ENCODE measurements around the gene KCNK18.
"Not testable (repeated sequence)": the region's sequence is repeated elsewhere in the genome, so short reads cannot be mapped to it uniquely, and the experiment has no call there.

KCNK18 gene

DNA sequence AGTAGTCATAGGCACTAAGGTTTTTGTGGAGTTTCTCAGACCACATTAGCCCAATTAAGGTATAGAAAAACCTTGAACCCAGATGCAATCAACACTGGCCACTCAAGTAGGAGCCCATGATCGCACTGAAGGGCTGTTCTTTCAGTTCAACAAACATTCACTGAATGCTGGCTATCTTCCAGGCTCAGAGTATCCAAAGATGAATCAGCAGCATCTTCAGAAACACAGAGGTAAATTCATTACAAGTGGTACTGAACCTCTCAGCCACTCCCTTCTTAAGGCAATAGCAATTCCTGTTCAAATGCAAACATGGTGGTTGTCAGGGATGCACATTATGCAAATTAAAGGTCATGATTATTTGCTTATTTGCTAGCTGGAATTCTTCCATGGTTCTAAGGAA is 17.1 kb downstream of the KCNK18 start:
- no peak for DNase-seq
- in situ Hi-C loops (cut with MboI; ENCODE audit: low pct_unique_long_range_greater_than_20kb, low sequenced_read_pairs): no loop called here

DNA sequence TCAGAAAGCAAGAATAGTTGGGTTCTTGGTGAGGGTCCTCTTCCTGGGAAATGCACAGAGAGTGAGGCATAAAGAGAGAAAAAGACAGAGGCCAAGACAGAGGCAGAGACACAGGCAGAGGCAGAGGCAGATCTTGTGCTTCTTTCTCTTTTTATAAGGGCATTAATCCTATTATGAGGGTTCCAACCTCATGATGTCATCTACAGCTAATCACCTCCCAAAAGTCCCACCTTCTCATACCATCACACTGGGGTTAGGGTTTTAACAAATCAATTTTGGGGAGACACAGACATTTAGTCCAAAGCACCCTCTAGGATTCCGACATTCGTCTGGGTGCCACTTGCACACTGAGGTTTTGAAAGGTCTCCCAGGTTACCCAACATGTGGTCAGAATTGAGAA is 17.8 kb downstream of the KCNK18 start:
- in situ Hi-C loops (cut with MboI; ENCODE audit: low pct_unique_long_range_greater_than_20kb, low sequenced_read_pairs): no loop called here
- no peak for DNase-seq

DNA sequence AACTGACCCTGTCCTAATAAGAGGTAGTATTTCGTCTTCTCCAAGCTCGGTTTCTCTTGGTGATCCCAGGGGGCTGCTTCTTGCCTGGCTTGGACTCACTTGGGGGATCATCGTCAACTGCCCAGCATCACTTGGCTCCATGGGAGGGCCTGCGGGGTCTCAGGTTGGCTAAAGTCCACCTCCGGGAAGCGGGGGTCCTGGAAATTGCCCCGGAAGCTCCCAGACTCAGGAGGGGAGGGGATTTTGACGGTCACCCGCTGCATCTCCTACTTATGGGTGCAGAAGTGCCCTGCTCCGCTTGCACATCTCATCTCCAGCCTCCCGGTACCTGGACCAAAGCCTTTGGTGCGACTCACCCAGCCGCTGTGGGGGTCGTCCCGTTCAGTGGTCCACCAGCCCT is 18.7 kb downstream of the KCNK18 start:
- in situ Hi-C loops (cut with MboI; ENCODE audit: low pct_unique_long_range_greater_than_20kb, low sequenced_read_pairs): no loop called here
- DNase-seq: no peak

DNA sequence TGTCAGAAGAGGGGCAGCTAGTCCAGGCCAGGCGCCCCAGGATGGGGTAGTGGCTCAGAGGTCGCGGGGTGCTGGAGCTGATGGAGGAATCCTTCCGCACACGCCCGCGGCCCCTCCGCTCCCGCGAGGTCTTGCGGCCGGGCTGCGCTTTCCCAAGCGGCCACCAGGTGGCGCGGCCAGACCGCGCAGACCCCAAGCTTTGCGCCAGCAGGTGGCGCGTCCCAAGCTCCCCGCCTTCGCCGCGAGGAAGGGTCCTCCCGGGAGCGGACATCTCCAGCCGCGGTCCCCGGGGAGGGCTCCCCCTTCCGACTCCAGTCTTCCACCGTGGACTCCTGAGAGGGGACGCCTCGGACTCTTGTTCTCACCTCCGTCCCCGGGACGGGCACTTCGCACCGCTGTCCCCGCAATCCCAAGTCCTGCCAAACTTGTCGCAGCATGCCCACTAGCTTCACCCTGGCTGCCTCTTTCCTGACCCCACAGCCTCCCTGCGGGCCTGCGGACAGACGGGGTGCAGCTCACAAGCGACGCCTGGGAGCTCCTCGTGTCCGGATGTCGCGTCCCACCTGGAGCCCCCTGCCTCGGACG is 19.4 kb downstream of the KCNK18 start:
- peak; percentile 83 for DNase-seq
- in situ Hi-C loops (cut with MboI; ENCODE audit: low pct_unique_long_range_greater_than_20kb, low sequenced_read_pairs): no loop called here

DNA sequence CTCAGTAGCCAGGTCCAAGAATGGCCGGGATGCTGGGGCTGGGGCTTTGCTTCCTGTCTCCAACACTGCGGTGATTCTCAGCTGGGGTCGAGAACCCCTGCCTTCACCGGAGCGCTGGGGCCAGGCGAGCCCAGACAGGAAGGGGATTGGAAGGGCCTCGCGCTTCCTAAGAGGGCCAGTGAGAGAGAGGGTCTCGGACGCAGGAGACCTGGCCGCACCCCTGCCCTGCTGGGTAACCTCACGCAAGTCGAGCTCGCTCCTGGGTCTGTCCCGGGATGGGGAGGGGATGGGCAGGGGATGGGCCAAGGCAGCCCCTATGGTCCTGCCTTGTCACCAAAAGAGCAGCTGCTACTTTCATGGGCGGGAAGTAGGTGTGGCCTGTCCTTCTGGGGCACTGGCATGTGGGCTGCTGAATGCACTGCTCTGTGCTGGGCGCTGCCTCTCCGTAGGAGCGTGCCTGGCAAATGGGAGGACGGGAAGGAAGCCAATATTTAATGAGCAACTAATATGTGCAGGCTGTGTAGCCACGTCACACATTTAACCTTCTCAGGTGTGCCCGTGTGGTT is 20.0 kb downstream of the KCNK18 start:
- peak; percentile 51 for DNase-seq
- in situ Hi-C loops (cut with MboI; ENCODE audit: low pct_unique_long_range_greater_than_20kb, low sequenced_read_pairs): no loop called here

DNA sequence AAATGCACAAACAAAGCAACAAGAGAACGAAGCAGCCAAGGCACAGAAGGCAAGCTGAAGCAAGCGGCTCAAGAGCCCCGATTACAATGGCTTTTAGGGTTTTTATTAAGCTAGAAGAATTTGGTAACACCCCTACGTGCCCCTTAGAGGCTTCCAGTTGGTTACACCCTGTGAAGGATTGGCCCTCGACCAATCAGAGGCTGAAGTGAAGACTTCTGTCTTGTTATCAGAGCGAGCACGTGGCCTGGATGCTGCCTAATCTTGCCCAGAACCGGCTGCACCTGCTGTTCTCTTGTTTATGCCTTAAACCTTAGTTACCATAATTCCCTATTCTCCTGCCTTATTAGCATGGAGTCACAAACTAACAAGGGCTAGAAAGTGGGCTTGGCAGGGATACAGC is 21.4 kb downstream of the KCNK18 start:
- in situ Hi-C loops (cut with MboI; ENCODE audit: low pct_unique_long_range_greater_than_20kb, low sequenced_read_pairs): no loop called here
- no peak for DNase-seq

DNA sequence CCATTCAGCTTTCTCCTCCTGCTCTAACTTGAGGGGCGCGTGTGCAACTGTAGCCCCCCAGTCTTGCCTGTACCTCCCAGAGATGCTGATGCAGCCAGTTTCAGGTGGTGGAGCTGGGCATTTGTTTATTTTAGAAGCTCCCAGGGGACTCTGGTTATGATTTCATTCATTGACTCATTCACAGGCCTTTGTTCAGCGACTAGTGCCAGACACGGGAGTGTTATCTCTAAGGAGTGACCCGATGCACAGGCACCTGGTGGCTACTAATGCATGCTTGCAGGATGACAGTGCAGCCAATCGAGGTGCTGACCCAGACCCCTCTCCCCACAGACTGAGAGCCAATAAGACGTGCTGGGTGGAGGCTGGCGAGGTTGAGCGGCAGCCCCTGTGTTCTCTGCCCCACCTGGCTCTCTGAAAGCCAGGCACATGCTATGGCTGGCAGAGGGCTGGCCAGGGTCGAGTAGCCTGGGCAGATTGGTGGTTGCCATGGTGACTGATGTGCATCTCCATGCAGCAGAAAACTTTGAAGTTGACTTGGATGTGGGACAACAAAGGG is 23.9 kb downstream of the KCNK18 start:
- in situ Hi-C loops (cut with MboI; ENCODE audit: low pct_unique_long_range_greater_than_20kb, low sequenced_read_pairs): no loop called here

DNA sequence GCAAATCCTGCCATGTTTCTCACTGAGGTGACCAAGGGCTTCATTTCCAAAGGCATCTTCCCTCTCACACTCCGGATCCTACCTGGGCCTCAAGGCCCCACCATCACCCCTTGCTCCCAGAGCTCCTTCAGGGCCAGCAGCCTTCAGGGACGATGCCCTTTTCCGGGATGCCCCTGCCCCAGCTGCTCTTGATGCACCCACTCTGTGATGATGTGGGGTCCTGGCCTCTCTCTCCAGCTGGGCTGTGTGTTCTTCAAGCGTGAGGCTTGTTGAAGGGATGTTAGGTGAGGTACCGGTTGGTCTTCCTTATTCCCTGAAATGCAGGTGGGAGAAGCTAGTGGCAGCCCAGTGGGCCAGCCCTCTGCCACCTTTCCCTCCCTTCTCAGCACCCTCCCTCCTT is 25.3 kb downstream of the KCNK18 start:
- DNase-seq: no peak
- in situ Hi-C loops (cut with MboI; ENCODE audit: low pct_unique_long_range_greater_than_20kb, low sequenced_read_pairs): no loop called here

More for the DNA sequence above, 23.9 kb downstream of the KCNK18 start:
- DNase-seq: no peak

DNA sequence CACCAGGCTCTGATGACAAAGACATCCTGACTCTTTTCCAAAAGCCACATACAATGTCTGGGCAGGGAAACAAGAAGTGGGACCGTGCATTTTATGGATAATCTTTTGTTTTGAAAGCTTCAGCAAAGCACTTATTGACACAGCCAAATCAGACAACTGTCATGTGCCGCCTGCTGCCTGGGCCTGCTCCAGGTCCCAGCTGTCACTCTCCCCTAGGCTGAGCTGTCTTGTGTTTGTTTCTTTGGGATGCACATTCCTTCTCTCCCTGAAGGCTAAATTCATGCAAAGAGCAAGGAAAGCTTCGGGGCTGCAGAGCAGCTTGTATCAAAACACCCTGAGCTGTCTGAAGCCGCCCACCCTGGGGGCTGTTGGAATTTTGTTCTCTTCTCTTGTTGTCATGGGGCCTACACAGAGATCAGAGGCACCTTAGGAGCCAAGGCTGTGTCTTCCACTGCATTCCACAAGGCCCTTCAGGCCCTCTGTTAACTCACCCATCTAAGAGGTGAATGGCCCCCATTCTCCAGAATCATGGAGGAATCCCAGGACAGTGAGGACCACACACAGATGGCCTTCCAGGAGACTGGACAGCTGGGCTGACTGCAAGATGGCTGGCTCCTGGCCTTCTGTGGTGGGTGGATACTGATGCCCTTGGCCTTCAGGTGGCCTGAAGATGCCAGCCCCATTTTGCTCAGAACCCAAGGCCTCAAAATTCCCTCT is 25.8 kb downstream of the KCNK18 start:
- in situ Hi-C loops (cut with MboI; ENCODE audit: low pct_unique_long_range_greater_than_20kb, low sequenced_read_pairs): no loop called here
- no peak for DNase-seq

DNA sequence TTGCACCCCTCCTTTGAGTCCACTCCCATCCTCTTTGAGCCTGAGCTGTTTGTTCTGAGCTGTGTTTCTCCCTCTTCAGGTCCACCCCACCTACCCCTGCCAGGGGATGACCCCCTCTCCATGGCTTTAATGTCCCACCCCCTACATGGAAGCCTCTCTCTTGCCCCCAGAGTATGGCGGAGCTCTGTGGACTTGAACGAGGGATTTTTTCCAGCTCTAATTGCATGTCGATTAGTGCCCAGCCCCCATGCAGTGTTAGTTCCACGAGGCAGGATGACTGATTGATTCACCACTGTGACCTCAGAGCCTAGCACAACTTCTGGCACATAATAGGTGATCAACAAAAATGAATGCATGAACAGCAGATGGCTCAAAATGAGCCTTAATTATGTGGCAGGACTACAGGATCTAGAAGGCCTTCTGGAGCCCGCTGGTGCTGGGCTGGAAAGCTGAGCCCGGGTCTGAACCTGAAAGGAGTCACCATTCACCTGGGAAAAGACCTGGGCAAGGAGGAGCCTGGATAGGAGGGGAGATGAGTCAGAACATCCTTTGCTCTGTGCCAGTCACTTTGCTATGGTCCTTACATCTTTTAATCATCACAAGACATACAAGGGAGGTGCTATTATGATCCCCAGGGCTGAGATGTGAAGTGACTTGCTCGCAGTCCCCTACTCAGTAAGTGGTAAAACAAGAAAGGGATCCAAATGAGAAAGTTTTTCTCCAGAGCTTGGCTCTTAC is 26.6 kb downstream of the KCNK18 start:
- DNase-seq: no peak
- in situ Hi-C loops (cut with MboI; ENCODE audit: low pct_unique_long_range_greater_than_20kb, low sequenced_read_pairs): no loop called here

DNA sequence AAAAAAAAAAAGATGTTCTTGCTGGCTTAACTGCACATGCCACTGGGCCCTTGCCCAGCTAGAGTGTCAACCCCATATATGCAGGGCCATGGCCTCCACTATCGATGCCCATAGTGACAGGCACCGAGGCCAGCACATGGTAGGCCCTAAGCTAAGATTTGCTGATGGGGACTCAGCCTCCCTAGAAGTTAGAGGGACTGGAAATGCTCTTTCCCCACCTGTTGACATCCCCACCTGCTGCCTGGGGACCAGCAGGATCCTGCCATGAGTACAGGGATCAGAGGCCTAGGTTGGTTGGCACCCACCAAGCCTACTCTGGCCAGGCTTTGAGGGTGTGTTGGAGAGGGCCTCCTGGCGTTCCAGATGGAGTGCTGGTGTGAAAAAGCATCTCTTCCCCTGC is 27.6 kb downstream of the KCNK18 start:
- in situ Hi-C loops (cut with MboI; ENCODE audit: low pct_unique_long_range_greater_than_20kb, low sequenced_read_pairs): no loop called here
- no peak for DNase-seq

DNA sequence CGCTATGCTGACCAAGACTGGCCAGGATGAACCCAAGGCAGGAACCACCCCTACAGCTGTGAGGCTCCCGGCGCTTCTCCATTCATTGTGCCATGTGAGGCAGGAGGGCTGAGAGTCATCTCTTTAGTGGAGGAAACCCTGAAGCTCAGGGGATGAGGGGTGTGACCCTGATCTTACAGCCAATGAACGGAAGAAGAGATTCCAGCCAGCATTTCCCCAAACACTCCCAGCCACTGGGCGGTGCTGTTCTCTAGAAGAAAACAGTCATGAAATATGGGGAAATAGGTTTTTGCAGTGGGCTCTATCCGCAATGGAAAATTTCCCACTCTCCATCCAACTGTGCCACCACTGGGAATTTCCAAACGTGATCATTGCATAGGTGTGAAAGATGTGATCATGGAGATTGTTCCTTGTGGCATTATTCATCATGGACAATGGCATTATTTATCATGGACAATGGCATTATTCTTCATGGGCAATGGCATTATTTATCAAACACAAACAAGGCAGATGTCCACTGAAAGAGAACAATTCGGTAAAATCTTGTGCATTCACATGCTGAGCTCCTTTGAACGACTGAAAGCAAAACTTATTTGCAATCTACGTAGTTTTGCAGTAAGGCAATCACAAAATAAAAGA is 29.6 kb downstream of the KCNK18 start:
- peak; percentile 83 for DNase-seq
- in situ Hi-C loops (cut with MboI; ENCODE audit: low pct_unique_long_range_greater_than_20kb, low sequenced_read_pairs): no loop called here

DNA sequence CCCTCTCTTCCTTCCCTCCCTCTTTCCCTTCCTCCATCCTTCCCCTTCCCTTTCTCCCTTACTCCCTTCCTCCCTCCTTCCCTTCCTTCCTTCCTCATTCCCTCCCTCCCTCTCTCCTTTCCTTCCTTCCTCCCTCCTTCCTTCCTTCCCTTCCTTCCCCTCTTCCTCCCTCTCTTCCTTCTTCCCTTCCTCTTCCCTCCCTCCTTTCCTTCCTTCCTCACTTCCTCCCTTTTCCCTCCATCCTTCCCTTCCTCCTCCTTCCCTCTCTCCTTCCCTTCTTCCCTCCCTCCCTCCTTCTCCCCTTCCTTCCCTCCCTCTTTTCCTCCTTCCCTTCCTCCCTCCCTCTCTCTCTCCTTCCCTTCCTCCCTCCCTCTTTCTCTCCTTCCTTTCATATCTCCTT is 30.9 kb downstream of the KCNK18 start:
- in situ Hi-C loops (cut with MboI; ENCODE audit: low pct_unique_long_range_greater_than_20kb, low sequenced_read_pairs): no loop called here
- DNase-seq: no peak

DNA sequence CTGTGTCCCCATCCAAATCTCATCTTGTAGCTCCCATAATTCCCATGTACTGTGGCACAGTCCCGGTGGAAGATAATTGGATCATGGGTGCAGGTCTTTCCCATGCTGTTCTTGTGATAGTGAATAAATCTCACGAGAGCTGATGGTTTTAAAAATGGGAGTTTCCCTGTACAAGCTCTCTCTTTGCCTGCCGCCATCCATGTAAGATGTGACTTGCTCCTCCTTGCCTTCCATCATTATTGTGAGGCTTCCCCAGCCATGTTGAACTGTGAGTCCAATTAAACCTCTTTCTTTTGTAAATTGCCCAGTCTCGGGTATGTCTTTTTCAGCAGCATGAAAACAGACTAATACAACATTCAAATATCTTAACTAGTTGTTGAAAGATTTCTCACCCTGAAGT is 32.8 kb downstream of the KCNK18 start:
- DNase-seq; in situ Hi-C loops (cut with MboI; ENCODE audit: low pct_unique_long_range_greater_than_20kb, low sequenced_read_pairs): not testable (repeated sequence)

DNA sequence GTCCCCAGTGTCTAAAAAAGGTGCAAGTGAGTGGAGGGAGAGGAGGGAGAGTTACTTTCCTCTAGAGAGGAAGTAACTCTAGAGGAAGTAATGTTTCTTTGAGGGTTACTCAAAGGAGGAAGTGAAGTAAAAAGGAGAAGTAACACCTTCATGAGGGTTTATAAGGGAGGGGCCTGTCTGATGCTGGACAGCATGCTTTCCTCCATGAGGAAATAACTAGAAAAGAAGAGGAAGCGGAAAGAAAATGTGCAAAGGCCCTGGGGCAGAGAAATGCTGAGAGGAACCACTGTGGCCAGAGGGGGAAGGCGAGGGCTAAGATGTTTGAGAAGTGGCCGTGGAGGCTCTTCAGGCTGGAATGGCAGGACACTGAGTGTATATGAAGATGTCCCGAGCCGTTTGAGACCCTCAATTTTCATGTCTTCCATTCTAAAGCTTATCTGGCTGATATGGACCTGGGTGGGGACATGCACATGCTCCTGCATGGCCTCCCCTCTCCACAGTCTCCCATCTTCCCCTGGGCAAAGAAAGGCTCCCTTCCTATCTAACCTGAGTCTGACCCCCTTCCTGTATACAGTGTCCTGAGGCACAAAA is 40.2 kb downstream of the KCNK18 start:
- in situ Hi-C loops (cut with MboI; ENCODE audit: low pct_unique_long_range_greater_than_20kb, low sequenced_read_pairs): no loop called here
- peak; percentile 76 for DNase-seq

DNA sequence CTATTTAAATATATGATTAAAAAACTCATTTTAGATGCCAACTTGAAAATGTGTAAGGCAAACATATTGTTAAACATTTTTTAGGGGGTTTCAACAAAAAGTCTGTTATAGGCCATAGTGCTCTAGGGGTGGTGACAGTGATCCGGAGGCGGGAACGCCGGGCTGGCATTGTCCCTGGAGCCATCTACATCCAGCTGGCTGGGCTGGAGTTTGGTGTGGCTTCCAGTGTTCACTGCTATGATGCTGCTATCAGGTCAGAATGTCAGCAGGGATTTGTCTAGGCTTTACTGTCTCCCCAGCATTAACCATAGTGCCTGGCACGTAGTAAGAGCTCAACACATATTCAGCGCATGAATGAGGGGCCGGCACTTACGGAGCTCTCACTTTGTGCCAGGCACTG is 41.8 kb downstream of the KCNK18 start:
- DNase-seq: no peak
- in situ Hi-C loops (cut with MboI; ENCODE audit: low pct_unique_long_range_greater_than_20kb, low sequenced_read_pairs): no loop called here

DNA sequence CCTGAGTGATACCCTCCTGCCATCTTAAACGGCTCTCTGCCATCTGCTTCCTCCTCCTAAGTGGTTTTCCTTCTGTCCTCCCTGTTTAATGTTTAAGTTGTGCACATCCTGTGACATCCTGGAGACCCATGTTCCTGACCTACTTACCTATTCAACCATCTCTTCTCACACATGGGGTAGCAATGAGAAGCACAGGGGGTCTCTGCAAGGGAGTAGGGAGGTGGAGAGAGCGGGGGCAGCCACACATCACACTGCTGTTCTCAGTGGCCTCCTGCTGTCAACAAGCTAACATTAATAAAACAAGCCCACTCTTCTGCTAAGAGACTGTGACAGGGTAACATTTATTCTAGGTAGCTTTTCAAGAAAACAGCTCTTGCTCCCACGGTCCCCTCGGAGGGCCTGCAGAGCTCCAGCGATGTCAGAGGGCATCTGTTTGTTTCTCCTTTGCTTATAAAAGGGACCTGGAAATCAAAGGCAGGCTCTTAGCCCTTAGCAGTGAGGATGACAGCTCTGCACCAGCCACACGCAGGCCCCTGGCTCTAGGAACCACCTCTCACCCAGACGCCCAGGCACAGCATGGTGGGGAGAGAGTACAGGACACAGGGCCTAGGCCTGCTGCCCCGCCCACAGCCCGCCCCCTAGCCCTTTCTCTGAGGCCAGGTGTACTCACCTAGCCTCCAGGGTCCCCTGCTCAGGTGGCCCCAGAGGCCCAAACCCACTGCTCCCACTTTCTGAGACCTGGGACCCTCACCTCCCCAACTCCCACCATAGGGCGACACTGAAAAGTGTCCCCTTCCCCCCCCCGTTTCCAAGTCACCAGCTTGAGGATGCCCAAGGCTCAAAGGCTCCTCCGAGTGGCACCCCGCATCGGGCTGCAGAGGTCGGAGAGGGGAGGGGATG is 42.7 kb downstream of the KCNK18 start:
- in situ Hi-C loops (cut with MboI; ENCODE audit: low pct_unique_long_range_greater_than_20kb, low sequenced_read_pairs): no loop called here
- no peak for DNase-seq

Data from KBM-7 (cell line).